SK-N-SH (cell line): Measurements from ENCODE around the gene EPHX1. TPM values are rescaled to one million over a fixed set of nuclear protein-coding genes. Genes with fewer than 3 reads are reported as not detected.

Experiments used
- CTCF ChIA-PET: fragments of 300-600, 350-600 bp; formaldehyde crosslinking; extraction: SDS; loops from one replicate; lab custom pipeline; 2021; lab: Yijun Ruan, JAX
- POLR2A ChIA-PET: fragments of 350-600 bp; sonication (Branson Sonifier 250); formaldehyde crosslinking; extraction: SDS; loops from one replicate; lab custom pipeline; 2020; ENCODE audit warnings: antibody characterized with exemption, inconsistent platforms; lab: Yijun Ruan, JAX
- DNase-seq: peaks from one replicate; pipeline ENCODE4 v3.0.0; 2012
- H2AFZ ChIP-seq: fragments of 200-600 bp; sonication (generic); 2 replicates; pipeline ENCODE4 v1.8.1; 2016; ENCODE audit warnings: antibody characterized with exemption, mild to moderate bottlenecking, low read depth
- H3F3A ChIP-seq: fragments of 200-600 bp; sonication (generic); replicated peaks from 2 replicates; pipeline ENCODE3; 2016; ENCODE audit warnings: antibody characterized with exemption, mild to moderate bottlenecking; ENCODE audit not compliant: insufficient read depth
- H3K27ac ChIP-seq, 2 experiments: fragments of 200-500 bp in 1 of 2; fragments of 200-600 bp in 1 of 2; sonication (Bioruptor generic) in 1 of 2; sonication (generic), shearing (Covaris generic) in 1 of 2; 2 replicates each; pipeline versions ENCODE4 v1.5.1 to v1.6.1; 2014 to 2016; ENCODE audit warnings: low read depth in 2 of 2, inconsistent platforms in 1 of 2, low read length in 1 of 2, mild to moderate bottlenecking in 1 of 2, mixed read lengths in 1 of 2
- H3K27me3 ChIP-seq: fragments of 200-600 bp; sonication (generic), shearing (Covaris generic); 2 replicates; pipeline ENCODE4 v1.6.1; 2016; ENCODE audit warnings: mixed run types; ENCODE audit not compliant: insufficient read depth
- H3K36me3 ChIP-seq, 2 experiments: fragments of 200-500 bp in 1 of 2; fragments of 200-600 bp in 1 of 2; sonication (Bioruptor generic) in 1 of 2; sonication (generic) in 1 of 2; replicated peaks in 1 of 2; 2 replicates each; pipeline versions ENCODE3 to v1.5.1; 2014 to 2016; ENCODE audit warnings: low read length in 1 of 2, mild to moderate bottlenecking in 1 of 2; ENCODE audit not compliant: insufficient read depth in 2 of 2, control insufficient read depth in 1 of 2
- H3K4me1 ChIP-seq, 2 experiments: fragments of 200-500 bp in 1 of 2; fragments of 200-600 bp in 1 of 2; sonication (Bioruptor generic) in 1 of 2; sonication (generic), shearing (Covaris generic) in 1 of 2; 2 replicates each; pipeline versions ENCODE4 v1.5.1 to v1.6.1; 2014 to 2016; ENCODE audit warnings: low read depth in 1 of 2, low read length in 1 of 2, mixed run types in 1 of 2; ENCODE audit not compliant: insufficient read depth in 2 of 2, control insufficient read depth in 1 of 2
- H3K4me2 ChIP-seq: fragments of 200-600 bp; sonication (generic), shearing (Covaris generic); 2 replicates; pipeline ENCODE4 v1.6.1; 2017; ENCODE audit warnings: mixed run types
- H3K4me3 ChIP-seq, 2 experiments: fragments of 200-500 bp in 1 of 2; fragments of 200-600 bp in 1 of 2; sonication (Bioruptor generic) in 1 of 2; sonication (generic), shearing (Covaris generic) in 1 of 2; 2 replicates each; pipeline versions ENCODE4 v1.5.1 to v1.8.1; 2014 to 2016; ENCODE audit warnings: low read depth in 2 of 2, inconsistent platforms in 1 of 2, low read length in 1 of 2, mild to moderate bottlenecking in 1 of 2, mixed read lengths in 1 of 2, moderate library complexity in 1 of 2
- H3K79me2 ChIP-seq: fragments of 200-600 bp; sonication (generic); 2 replicates; pipeline ENCODE4 v1.8.1; 2017; ENCODE audit warnings: mild to moderate bottlenecking; ENCODE audit not compliant: insufficient read depth
- H3K9ac ChIP-seq: fragments of 200-600 bp; sonication (generic); 2 replicates; pipeline ENCODE4 v1.6.1; 2017; ENCODE audit warnings: mixed run types
- H3K9me2 ChIP-seq: fragments of 200-600 bp; sonication (generic); 2 replicates; pipeline ENCODE4 v1.6.1; 2017; ENCODE audit warnings: mixed run types
- H3K9me3 ChIP-seq: fragments of 200-600 bp; sonication (generic); 2 replicates; pipeline ENCODE4 v1.6.1; 2017; ENCODE audit warnings: mixed run types, mild to moderate bottlenecking, moderate library complexity
- H4K20me1 ChIP-seq: fragments of 200-600 bp; sonication (generic); 2 replicates; pipeline ENCODE4 v1.6.1; 2017; ENCODE audit warnings: mild to moderate bottlenecking, mixed run types; ENCODE audit not compliant: insufficient read depth
- CHD2 ChIP-seq: fragments of 150-350 bp; IDR thresholded peaks from 2 replicates; pipeline ENCODE4 v1.6.1; 2018; ENCODE audit warnings: low read length; ENCODE audit not compliant: partially characterized antibody
- CTCF ChIP-seq: fragments of 200-600 bp; sonication (generic); IDR thresholded peaks from 2 replicates; pipeline ENCODE4 v1.6.1; 2017; ENCODE audit warnings: antibody characterized with exemption, mild to moderate bottlenecking, moderate library complexity
- ELF1 ChIP-seq: IDR thresholded peaks from 2 replicates; pipeline ENCODE4 v1.4.0; 2012
- EZH2phosphoT487 ChIP-seq: fragments of 200-600 bp; sonication (generic); IDR thresholded peaks from 2 replicates; pipeline ENCODE4 v1.6.1; 2017; ENCODE audit warnings: low read depth, mixed run types, mild to moderate bottlenecking, antibody characterized with exemption, moderate library complexity, borderline replicate concordance
- FOXJ3 ChIP-seq: sonication (generic); formaldehyde crosslinking; IDR thresholded peaks from 2 replicates; pipeline ENCODE4 v1.5.1; 2020; ENCODE audit warnings: mild to moderate bottlenecking, missing genetic modification reagents
- FOXM1 ChIP-seq: IDR thresholded peaks from 2 replicates; pipeline ENCODE4 v1.4.0; 2012; ENCODE audit warnings: low read depth, mild to moderate bottlenecking
- GABPA ChIP-seq: IDR thresholded peaks from 2 replicates; pipeline ENCODE4 v1.4.0; 2012; ENCODE audit warnings: low read depth, mild to moderate bottlenecking
- IRF3 ChIP-seq: fragments of 150-350 bp; IDR thresholded peaks from 2 replicates; pipeline ENCODE4 v1.6.1; 2016; ENCODE audit warnings: mild to moderate bottlenecking, low read depth, low read length
- JUND ChIP-seq: IDR thresholded peaks from 2 replicates; pipeline ENCODE4 v1.4.0; 2012
- MAX ChIP-seq: IDR thresholded peaks from 2 replicates; pipeline ENCODE4 v1.4.0; 2012; ENCODE audit warnings: low read depth
- NRF1 ChIP-seq: IDR thresholded peaks from 2 replicates; pipeline ENCODE4 v1.6.1; 2012; ENCODE audit warnings: low read depth, mild to moderate bottlenecking, low read length
- RAD21 ChIP-seq: IDR thresholded peaks from 2 replicates; pipeline ENCODE4 v1.6.1; 2012; ENCODE audit warnings: mild to moderate bottlenecking, low read length
- RFX5 ChIP-seq: IDR thresholded peaks from 2 replicates; pipeline ENCODE4 v1.6.1; 2012; ENCODE audit warnings: mild to moderate bottlenecking, improper control_type of control experiment, low read length
- RXRA ChIP-seq: IDR thresholded peaks from 2 replicates; pipeline ENCODE4 v1.4.0; 2012; ENCODE audit warnings: low read depth, mild to moderate bottlenecking, borderline replicate concordance
- TCF12 ChIP-seq: IDR thresholded peaks from 2 replicates; pipeline ENCODE4 v1.4.0; 2012
- USF1 ChIP-seq: IDR thresholded peaks from 2 replicates; pipeline ENCODE4 v1.4.0; 2012; ENCODE audit warnings: low read depth, borderline replicate concordance
- ZBTB33 ChIP-seq: IDR thresholded peaks from 2 replicates; pipeline ENCODE4 v1.4.0; 2012; ENCODE audit warnings: low read depth, borderline replicate concordance
- WGBS: methylation state at CpG from one replicate; pipeline ENCODE4 v1.1.6; 2017; ENCODE audit warnings: low lambda C conversion rate; 5-methylcytosine and 5-hydroxymethylcytosine counted together
- polyA plus RNA-seq, 3 experiments: library from polyadenylated mRNA; depleted of rRNA; stranded (reverse); fragments of >200 nt; gene quantifications; 2 replicates each; pipeline ENCODE4 v1.2.3, GENCODE V29; 2012

Gene EPHX1
- polyA plus RNA-seq, 1 of the 3 experiments (the other 2 are of a cell fraction): 45.7 TPM

- Histone ChIP-seq H3K36me3 (peaks cover 31 to 32% of the 10 kb centered on the region in 2 experiments), H3K79me2 (no peaks in the 10 kb centered on the region), H3K9ac (no peak overlapping the region), H4K20me1 (no peaks in the 10 kb centered on the region), H3F3A (peaks cover 20% of the 10 kb centered on the region), H3K4me2 (no peak overlapping the region), H3K4me1 (peaks cover 0 to 20% of the 10 kb centered on the region in 2 experiments; a peak in 2 of 4 replicates), H3K9me2 (no peaks in the 10 kb centered on the region), H3K4me3 (no peak overlapping the region), H3K27me3 (no peaks in the 10 kb centered on the region), H3K27ac (no peak overlapping the region), H3K9me3 (no peaks in the 10 kb centered on the region), H2AFZ (no peak overlapping the region)
- 79% methylated on average over 6 of the region's 8 CpGs for WGBS
- DNase-seq: no peak
- POLR2A ChIA-PET: no interaction called here
- TF ChIP-seq FOXJ3 (CRISPR knock-in tag) (no peak), JUND (no peak), RXRA (no peak), IRF3 (no peak), RAD21 (no peak), CTCF (no peak), USF1 (no peak), CHD2 (no peak), ZBTB33 (no peak), NRF1 (no peak), FOXM1 (no peak), RFX5 (no peak), GABPA (no peak), ELF1 (no peak), TCF12 (no peak), MAX (no peak), EZH2phosphoT487 (no peak)
- CTCF ChIA-PET: interaction anchor here (0.8 kb wide), 1 partner anchor 23 kb away, joined by 3 read pairs; no protein-coding TSS in a partner anchor
Measured at GRCh38 chr1:225868631-225869330, 58.9 kb downstream of the EPHX1 start.
